HK-2 (cell line): Measurements from ENCODE around the gene KANK4.

Experiments
- DNase-seq: peaks from one replicate; pipeline ENCODE4 v3.0.0-alpha.2; 2018; ENCODE audit not compliant: unreplicated experiment

Gene KANK4

DNA sequence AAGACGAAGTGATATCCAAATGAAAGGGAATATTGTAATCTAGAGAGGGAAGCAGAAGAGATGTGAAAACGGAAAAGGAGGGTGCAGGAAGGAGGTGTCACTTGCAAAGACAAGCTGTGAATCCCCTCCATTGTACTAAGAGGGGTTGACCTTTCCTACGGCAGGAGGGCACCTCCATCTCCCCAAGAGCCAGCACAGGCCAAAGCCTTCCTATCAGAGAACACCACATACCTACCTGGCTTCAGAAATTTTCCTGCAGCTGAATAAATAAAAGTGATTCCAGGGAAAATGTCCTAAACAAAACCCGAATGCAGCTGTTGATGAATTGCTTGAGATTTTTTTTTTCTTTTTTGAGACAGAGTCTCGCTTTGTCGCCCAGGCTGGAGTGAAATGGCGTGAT, 14.3 kb downstream of the KANK4 start:
- no peak for DNase-seq

DNA sequence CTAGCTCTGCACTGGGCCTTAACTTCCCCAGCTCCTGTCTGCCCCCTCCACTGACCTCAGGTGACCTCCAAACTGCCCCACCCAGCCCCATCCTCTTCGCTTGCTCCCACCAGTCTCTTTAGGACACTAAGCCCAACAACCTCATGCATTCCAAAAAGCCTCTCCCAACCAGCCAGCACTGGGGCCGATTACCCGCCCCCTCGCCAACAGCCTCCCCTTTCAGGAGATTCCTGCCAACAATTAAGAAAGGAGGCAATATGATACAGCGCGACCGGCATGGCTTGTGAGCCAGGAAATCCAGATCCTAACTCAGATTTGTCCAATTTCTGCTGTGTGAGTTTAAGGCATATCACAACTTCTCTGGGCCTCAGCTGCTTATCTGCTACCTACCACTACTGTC, 14.7 kb downstream of the KANK4 start:
- no peak for DNase-seq

DNA sequence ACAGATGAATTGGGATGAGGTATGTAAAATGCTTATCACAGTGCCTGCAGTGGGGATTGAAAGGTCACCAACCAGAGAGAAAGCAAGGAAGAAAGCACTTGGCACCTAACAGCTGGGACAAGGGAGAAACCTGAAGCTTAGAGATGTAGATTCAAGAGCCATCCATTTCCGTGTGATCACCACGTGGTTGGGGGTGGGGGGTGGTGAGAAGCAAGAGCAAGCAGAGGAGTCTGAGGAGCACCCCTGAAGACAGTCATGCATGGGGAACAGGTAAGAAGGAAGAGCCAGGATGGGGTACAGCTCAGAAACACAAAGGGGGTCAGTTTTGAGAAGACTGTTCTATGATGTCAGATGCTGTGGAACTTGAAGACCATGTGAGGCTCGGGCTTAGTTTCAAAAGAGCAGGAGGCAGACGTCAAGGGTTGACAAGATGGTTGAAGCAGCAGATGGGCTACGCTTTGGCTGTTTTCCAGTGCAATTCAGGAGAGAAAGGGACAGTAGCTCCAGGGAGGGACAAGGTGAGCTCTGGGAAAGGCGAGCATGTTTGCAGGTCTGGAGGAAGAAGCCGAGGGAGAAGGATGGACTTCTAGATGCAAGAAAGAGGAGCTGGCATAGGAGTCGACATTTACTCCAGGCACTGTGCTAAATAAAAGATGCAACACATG, 17.4 kb downstream of the KANK4 start:
- no peak for DNase-seq

DNA sequence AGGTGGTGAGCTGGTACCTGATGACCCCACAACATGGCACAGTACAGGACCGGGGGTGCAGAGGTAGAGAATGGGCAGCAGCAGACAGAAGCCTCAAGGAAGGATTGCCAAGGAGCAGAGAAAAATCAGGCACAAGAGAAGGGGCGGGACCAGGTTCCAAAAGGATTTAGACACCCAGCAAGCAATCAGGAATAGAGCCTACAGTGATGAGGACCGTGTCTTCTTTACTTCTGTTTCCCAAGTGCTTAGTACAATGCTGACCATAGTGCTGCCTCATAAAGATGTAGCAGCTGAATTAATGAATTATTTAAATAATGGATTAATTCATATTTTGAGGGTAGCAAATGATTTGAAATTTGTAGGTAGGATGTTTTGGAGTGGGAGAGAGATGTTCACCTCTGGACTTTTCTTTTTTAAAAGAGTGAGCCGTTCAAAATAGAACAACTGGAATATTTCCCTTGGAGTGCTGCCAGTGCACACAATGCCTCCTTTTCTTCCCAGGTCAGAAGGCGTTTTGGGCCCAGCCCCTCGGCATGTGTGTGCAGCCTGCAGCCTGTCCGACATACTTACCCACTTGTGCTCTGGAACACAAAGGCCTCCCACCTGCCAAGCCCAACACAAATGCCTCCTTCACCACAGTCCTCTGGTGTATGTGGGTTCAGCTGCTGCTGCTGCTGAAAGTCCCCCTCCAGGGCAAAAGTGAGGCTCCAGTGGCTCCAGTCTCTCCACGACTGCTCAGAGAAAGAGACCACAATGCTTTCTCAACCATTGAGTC, 19.6 kb downstream of the KANK4 start:
- no peak for DNase-seq

DNA sequence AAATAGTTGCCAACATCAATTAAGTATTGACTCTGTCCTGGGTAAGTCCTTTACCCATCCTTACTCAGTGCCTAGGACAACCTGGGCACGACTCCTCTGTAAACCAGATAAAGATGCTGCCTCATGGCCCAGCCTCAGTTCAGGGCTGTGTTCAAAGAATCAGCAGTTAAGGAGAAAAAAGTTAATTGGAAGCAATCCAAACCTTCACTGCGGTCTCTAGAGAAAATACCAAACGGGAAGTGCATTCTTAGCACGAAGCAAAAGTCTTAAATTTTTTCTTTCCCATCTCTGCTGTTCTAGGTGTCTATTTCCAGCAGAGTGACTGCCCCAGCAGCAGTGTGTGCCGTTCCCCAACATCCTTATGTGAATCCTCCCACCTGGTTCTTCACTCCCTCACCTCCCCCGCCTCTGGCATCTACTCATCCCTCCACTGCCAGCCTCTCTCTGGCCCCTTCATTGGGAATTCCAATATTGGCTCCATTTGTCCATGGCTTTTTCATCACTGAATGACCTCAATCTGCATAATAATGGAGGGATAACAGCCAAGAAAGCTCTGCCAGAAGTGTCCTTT, 23.2 kb downstream of the KANK4 start:
- no peak for DNase-seq

DNA sequence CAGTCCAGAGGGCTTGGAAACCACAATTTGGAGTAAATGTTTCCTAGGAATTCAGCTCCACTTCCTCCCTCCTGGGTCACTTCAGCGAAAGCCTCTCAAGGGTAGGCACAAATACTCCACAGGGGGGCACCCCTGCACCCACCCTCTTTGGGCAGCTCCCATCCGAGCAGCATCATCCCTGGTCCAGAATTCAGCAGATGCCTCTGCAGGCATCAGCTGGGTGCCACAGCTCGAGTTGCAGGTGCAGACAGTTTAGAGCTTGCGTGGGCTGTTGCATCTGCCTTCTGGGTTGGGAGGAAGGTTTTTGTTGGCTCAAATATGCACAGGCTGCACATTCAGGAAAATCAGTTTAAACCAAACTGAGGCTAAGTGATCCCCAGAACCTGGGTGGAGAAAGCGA, 25.0 kb downstream of the KANK4 start:
- DNase-seq = no peak

DNA sequence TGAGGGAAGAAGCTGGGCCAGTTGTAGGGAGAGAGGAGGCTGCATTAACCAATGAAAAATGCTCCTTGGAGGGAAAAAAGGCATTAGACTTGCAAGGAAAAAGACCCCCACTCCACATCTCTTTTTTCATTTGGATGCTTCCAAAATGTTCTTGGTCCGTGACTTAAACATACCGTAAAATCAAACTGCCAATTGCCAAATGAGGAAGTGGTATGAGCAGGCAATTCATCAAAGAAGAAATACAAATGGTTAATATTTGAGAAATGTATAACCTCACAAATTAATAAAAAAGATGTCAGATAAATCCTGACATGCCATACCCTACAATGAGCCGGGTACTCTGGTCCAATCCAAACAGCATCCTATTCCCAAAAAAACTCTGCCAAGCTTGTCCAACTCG, 30.6 kb downstream of the KANK4 start:
- DNase-seq = no peak

DNA sequence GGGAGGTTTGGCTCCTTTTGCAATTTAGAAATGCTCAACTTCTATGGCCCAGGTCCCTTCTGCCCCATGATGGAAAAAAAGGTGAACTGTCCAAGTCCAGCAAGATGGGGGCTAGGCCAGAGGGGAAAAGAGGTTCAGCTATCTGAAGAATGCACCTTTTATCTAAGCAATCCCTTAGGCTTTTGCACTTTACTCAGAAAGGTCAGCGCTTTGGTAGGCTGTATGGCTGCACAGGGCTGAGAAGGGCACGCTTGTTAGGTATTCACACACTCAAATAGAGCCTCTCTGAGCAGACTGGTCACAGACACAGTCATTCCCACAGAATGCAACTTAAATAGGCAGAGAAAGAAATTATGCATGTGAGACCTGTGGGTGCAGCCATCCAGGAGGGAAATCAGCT, 31.0 kb downstream of the KANK4 start:
- no peak for DNase-seq

DNA sequence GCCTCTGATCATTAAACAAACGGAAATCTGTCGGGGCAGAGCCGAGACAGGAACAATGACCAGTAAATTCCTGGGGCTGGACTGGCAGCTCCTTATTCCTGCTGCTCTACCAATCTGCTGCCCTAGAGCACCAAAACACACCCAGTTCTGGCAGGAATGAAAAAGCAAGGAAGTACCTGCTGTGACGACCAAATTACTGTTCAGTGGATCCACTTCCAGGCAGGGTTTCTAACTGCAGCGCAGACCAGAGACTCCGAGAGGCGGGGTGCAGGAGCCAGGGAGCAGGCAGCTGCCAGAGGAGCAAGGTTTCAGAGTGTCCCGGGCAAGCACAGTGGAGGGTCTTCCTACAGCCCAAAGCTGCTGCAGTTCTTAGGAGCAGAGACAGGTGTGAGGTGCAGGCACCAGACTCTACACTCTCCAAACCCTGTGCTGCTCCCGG, 32.4 kb downstream of the KANK4 start:
- DNase-seq = no peak

DNA sequence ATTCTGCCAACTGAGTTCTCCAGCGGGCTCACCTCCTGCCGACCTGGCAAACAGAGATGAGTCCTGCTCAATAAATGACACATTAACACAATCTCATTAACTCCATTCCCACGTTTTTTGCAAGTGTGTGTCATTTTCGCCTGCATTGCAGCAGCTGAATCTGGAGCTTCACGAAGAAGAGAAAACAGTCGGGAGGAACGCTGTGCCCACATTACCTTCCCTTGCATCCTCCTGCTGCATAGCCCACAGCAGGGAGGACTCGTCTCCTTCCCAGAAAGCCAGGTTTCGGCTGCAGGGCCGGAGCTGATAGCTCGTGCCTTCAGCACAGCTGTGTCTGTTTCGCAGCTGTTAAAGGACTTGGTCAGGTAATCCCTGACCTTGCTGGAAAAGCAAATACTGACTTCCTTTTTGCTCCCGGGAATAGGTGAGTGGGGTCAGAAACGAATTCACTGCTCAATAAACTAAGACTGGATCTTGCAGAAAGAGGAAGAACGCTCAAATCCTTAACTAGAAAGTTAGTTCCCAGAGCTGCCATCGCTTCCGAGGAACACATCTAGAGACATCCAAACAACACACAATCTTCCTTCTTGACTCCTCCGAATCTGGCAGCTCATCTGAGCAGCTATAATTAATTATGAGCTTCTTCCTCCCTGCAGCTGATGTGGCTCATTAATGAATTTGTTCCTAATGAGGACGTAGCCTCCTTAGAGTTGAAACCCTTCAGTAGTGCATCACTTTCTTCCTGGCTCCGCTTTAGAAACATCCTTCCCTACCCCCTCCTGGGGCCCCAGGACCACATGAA, 33.0 kb downstream of the KANK4 start:
- DNase-seq = no peak

DNA sequence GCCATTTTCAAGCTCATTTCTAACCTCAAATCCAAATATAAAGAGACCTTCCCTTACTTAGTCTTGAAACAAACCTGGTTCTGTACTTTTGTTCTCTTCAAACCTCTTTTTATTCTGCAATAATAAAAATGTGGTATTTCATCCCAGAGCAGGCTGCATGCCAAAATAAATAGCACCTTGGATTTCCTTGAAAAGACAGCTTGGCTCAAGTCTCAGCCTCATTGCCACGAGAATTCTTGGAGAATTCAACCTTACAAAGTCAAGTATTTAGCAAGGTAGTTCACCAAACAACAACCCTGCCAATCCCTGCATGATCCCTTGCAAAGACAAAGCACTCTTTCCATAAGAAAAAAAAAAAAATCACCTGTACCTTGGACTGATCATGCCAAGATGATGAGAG, 33.8 kb downstream of the KANK4 start:
- no peak for DNase-seq

DNA sequence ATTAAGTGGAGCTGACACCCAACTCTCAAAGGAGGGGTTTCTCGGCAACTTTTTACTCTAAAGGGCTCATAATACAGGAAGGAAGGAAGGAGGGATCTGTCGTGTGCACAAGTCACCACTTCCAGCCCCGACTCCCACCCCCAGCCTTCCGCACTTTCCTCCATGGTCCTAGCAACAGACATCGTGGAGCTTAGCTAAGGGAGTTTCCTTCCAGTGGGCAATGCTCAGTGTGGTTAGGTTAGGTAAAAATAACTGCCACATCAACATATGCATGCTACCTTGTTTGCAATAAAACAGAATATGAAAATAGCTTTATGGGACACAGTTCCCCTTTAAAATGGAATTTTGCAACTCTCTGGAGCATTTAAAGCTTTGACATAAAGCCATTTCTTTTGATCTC, 35.2 kb downstream of the KANK4 start:
- no peak for DNase-seq

DNA sequence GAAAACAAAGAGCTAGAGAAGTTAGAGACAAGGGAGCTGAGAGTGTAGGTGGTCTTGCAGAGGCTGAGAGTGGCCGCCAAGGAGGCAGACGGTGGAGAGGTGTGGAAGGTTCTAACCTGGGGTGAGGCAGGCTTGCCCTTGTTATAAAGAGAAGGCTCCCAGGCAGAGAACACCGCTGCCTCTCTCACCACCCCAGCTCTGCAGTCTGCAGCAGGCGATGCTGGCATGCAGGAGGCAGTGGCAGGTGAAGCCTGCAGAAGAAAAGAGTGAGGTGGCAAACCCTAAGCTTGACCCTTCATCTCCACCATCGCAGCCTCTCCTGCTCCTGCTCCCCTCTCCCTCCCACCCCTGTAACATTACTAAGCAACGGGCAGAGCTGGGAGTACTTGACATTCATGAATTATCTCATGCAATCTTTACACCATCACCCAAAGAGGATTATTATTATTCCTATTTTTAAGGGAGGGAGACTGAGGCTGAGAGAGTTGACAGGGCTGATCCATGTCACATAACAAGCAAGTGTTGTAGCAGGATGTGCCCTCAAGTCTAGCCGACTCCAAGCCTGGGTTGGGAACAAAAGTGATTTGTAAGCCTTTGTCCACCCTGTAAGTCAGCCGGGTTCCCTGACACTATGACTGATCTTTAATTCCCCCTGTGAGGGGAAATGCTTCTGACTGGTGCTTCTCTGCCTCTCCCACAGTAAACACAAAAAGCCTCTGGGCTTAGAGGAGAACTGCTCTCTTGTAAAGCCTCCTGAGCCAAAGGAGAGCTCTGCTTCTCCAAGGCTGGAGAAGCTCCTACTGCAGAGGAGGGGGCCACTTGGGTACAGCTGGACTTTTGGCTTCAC, 36.1 kb downstream of the KANK4 start:
- no peak for DNase-seq

DNA sequence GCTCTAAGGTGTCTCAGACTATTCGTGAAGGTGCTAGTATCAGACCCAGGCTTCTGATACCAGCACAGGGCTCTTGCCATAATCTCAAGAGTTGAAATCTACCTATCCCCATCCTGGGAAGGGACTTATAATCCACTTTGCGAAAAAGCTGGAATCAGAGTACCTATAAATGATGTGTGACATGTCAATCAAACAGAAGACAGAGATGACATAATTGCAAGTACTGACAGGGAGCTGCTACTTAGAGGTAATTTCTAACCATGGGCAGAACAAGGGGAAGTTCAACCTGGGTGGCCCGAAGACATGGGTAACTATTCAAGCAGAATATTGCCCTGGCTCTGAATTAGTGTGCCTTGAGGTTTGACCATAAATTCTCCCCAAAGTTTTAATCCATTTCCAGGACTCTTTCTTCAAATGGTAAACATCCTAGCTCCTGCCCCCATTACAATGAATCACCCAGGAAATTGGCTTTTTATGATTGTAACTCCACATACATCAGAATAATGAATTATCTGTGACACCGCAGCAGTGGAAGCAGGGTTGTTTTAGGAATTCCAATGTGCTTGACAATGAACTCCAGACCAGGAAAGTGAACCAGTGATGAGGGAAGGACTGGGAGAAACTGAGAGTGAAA, 37.2 kb downstream of the KANK4 start:
- DNase-seq = no peak

DNA sequence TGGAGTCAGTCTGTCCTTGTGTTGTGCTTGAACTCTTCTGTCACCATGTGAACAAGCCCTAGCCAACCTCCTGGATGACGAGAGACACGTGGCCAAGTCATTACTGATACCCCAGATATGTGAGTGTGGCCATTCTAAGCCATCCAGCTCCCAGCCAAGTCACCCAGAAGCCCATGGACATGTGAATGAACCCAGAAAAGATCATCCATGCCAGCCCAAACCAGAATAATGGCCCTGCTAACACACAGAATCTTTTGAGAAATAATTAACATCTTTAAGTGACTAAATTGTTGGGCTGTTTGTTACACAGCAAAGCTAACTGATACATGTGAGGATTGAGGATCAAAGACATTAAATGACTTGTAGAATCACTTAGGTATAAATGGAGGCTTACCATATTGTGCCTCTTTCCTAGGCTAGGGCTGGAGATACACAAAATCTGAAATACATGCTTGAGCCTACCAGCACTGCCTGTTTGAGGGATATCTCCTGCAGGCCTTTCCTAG, 38.2 kb downstream of the KANK4 start:
- no peak for DNase-seq

DNA sequence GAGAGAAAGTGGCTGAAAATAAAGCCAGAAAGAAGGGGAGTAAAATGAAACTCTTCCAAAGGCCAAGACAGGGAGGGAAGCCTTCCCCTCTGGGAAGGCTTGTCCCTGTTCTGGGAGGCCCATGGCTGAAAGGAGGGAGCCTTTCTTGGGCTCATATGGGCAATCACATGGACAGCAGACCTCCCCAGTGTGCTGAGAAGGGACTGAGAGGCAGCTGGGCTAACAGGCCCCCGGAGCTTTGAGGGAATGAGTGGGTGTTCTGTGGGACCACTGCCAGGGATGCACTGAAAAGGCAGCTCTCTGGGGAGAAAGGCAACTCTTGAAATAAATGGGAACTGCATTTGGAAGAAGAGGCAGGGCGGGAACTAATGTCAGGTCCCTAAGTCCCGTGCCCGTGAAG, 39.1 kb downstream of the KANK4 start:
- no peak for DNase-seq

DNA sequence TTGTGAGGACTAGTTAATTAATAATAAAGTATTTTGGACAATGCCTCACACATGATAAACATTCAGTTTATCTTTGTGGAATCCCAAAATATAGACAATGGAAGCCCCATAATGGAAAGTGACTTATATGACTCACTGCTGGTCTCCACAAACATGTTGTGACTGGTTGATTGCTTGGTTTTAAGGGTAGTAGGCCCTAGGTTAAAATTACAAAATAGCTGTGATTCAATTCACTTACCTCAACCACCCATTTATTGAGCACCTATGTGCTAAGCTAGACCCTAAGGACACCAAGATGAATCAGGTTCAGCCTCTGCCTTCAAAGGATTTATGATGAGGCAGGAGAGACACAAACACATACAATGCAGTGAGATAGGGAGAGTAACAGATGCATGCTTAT, 42.4 kb downstream of the KANK4 start:
- DNase-seq = no peak

DNA sequence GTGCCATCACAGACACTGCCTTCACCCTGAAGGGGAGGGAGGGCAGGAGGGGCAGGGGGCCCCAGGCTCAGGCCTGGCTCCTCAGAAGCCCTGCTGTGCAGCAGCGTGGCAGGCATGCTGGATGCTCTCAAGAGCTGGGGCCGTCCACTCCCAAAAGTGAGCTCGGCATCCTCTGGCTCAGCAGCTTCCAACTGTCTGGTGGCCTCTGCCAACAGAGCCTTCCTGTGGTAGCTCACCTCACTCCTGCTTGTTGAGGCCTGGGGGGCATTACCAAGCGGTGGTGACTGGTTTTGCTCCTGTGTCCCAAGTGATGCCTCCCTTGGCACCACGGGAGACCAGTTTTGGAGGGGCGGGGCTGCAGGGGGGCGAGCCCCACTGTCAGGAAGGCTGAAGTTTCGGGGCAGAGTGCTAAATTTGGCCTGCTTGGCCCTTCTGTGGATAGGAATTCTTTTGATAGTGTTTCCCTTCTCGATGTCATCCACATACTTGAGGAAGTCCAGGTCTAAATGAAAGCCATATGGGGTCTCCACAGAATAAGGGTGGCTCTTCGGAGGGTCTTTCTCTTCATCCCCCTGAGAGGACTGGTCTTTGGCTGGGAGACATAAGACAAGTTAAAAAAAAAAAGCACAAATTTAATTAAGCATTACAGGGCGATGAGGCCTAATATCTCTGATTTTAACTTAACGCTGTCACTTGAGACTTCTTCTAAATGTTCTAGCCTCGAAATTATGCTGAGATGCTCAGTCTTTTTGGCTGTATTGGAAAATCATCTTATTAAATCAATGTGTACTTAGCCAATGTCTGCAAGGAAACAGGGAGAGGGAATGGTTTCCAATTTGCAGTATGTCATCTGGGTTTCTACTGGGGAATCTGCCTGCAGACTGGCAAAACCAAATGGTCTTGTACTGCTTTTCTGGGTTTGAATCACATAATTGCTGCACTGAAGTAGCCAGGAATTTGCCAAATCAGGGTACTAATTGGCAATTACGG, 44.4 kb downstream of the KANK4 start:
- DNase-seq = no peak

DNA sequence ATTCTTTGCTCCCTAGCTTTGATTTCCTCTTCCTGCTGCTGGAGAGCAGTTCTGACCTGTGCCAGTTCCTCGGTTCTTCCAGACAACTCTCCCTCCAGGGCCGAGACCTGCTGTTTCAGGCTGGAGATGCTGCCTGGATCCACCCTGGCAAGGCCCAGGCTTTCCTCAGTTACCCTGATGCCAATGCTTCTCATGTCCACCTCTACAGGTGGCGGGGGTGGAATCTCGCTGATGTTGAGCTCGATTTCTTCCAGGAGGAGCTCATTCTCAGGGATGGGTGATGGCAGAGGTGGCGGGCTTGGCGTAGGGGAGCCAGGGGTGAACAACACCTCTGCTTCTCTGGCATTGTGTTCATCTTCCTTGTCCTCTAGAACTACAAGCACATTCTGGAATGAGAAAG, 45.3 kb downstream of the KANK4 start:
- DNase-seq = no peak
